ENCODE results near the gene ANO10.

ANO10 gene

GRCh38 chr3:43317461-43318316, 304.1 kb downstream of the ANO10 start:
- Histone ChIP-seq H3K27me3 (ENCODE audit: insufficient read depth, low read length) (no peaks in the 10 kb centered on the region), H2AFZ (ENCODE audit: low read length, unreplicated experiment) (no peak overlapping the region), H3K79me2 (ENCODE audit: control insufficient read depth, insufficient read depth, low read length, unreplicated experiment) (peaks cover 2% of the 10 kb centered on the region), H3K4me3 (ENCODE audit: low read depth, low read length) (no peak overlapping the region), H3K36me3 (ENCODE audit: insufficient read depth, low read length) (peaks cover under 1% of the 10 kb centered on the region; the same call in 1 of the 2 replicates), H3K4me1 (ENCODE audit: control insufficient read depth, insufficient read depth, low read length, unreplicated experiment) (peaks cover 6% of the 10 kb centered on the region), H3K27ac (ENCODE audit: low read depth, low read length) (no peak overlapping the region)

- Histone ChIP-seq H3K4me3 (ENCODE audit: low read depth, low read length) (no peak overlapping the region), H3K36me3 (ENCODE audit: insufficient read depth, low read length) (peaks cover 4% of the 10 kb centered on the region), H3K27ac (ENCODE audit: low read depth, low read length) (no peak overlapping the region), H3K79me2 (ENCODE audit: control insufficient read depth, insufficient read depth, low read length, unreplicated experiment) (peaks cover 2% of the 10 kb centered on the region), H3K27me3 (ENCODE audit: insufficient read depth, low read length) (no peaks in the 10 kb centered on the region), H2AFZ (ENCODE audit: low read length, unreplicated experiment) (no peak overlapping the region), H3K4me1 (ENCODE audit: control insufficient read depth, insufficient read depth, low read length, unreplicated experiment) (peaks cover 6% of the 10 kb centered on the region)
Observed at GRCh38 chr3:43316783-43317460, 304.9 kb downstream of the ANO10 start.

Data from ACC112 (cell line).